ENCODE results near the gene FEM1B.
A peak's percentile ranks its signal among the peaks of the same experiment; 100 is the strongest.
"Not testable (repeated sequence)": the region's sequence is repeated elsewhere in the genome, so short reads cannot be mapped to it uniquely, and the experiment has no call there.

The FEM1B gene

DNA sequence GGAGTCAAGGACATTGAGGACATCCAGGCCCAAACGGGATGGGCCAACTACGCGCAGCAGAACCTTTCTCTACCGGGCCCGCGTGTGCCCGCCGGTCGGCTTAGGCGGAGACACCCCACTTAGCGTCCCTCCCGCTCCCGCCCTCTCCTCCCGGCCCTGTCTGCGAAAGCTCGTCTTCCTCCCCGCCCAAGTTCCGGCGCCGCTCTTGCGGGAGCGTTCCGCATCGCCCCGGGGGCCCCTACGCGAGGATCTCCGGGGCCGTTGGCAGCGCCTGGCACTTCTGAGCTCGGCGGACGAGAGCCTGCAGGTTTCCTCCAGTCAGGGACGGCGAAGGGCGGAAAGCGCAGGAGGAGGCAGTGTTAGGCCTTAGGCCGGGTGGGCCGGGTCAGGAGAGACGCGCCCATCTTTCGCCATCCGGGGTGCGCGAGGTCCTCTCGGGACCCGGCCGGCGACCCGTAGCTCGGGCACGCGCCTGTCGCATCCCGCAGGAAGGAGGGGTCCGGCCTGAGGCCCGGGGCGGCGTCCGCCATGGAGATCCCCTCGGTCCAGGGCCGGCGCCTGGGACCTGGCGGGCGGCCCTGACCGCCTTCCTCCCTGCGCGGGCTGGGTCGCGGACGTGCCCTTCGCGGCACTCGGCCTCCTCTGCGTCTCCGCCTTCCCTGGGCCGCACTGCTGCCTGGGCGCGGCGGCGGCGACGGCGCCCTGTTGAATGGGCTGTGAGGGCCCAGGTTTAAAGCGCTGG, at the start of gene FEM1B:
FEM1B (plus strand) TSS at position 143 of the 742 bp plus-strand sequence. CDS start 673 bp downstream, outside the sequence.
- peak; percentile 69 for DNase-seq

DNA sequence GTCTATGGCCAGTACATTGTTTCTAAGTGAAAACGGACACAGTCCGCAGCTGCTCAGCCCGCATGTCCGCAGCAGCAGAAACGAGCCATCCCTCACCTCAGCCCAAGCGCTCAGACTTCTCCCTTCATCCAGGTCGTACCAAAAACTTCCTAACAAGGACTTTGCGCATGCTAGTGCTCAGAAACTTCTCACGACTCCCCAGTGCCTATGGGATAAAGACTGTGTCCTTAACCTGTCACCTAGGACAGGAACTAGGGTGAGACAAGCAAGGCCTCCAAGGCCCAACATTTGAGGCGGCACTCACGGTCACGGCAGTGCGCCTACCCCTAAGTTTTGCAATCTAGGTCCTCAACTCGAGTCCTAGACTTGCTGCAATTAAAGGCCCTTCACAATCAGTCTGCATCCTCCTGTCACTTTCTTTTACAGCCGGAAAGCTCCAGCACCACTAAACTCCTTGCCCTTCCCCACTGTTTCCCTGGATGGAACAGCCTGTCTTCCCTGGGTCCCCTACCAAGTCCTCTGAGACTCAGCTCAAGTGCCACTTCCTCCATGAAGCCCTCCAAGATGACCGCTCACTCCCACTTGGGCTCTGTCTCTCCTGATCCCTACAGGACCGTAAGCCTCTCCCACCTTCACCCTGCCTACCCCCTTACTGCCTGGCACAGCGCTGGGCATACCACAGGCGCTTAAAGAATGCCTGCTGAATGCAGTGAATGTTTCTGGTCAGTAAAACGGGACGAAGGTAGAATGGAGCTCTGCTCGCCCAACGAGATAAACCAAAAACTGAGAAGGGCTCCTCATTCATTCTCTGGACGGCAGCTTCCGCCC, 49.2 kb upstream of the FEM1B start:
- peak; percentile 4 for DNase-seq

DNA sequence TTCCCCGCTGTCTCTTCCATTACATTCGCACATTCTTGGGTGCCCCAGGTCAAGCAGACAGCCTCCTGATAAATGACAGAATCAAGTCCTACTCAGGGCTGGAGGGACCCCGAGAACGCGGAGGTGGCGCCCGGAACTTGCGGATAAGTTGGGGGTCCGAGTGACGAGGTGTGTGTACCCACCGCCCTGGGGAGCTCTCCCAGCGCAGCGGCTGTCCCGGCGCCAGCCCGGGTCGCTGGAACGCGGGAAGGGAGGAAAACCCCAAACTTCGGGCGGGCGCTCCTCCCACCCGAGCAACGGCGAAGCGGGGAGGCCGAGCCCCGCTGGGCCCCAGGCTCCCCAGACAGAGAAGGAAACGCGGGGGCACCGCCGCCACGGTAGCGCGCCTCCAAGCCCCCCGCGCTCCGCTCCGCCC, 48.6 kb upstream of the FEM1B start:
- no peak for DNase-seq

DNA sequence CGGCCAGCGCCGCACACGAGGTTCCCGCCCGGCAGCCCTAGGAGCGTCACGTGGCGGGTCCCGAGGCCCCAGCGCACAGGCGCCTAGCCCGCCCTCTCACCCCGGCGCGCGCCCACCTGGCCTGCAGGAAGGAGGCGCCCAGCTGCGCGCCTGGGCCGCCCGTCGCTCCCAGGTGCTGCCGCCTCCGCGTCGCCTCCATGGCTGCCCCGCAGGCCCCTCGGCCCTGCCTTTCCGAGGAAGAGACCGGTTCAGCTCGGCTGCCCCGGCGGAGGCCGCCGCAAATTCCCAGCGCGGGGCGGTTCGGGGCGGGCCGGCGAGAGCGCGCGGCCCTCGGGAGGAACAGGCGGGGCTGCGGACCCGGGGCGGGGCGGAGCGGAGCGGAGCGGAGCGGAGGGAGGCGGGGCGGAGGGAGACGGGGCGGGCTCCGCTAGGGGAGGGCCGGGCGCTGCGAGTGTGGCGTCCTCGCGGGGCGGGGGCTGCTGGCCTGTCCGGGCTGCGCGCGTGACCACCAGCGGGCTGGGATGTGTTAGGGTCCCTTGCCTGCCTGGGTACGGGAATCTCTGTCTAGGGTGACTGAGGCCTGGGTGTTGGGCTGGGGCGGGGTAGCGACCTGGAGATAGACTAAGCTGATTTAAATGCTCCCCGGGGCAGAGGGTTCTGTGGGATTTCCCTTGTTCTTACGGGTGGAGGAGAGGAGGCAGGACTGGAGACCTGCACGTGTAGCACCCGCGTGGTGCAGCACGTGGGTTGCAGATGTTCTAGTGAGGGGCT, 48.0 kb upstream of the FEM1B start, which contains the start of gene CLN6:
CLN6 (minus strand) TSS at position 343 of the 771 bp plus-strand sequence; CDS start at position 199, 144 bp downstream.
- DNase-seq, result peak; percentile 53

DNA sequence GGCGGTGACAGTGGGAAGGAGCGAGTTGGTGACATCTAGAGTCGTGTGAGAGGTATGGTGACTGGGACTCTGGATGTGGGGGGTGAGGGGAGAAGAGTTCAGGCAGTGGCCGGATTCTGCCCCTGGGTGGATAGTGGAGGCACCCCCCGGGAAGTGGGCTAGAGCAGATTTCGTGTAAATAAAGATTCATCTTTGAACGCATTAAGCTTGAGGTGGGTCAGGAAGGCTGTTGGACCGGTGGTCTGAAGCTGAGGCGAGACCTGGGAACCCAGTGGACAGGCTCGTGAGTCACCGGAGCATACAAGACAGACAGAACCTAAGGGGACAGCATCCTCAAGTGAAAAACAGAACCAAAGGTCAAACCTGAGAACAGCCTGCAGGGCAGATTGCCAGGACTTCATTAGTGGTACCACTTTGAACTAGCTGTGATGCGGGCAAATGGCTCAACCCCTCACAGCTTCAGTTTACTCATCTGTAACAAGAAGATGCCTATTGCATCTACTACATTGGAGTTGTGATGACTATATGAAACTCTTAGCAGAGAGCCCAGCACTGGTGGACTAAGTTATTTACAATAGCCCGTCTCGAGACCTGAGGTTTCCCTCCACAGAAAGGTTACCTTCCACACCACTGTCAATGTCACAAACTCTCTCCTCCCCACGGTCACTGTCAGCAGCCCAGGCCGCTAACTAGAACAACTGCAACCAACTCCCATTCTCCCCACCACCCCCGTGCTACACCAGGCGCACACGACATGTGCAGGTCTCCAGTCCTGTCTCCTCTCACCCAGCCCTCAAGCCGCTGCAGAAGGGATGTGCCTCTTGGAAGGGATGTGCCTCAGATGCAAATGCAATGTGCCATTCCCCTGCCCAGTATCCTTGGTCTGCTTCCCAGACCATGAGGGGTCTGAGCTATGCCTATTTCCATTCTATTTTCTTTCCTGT, 47.1 kb upstream of the FEM1B start:
- DNase-seq, result no peak

DNA sequence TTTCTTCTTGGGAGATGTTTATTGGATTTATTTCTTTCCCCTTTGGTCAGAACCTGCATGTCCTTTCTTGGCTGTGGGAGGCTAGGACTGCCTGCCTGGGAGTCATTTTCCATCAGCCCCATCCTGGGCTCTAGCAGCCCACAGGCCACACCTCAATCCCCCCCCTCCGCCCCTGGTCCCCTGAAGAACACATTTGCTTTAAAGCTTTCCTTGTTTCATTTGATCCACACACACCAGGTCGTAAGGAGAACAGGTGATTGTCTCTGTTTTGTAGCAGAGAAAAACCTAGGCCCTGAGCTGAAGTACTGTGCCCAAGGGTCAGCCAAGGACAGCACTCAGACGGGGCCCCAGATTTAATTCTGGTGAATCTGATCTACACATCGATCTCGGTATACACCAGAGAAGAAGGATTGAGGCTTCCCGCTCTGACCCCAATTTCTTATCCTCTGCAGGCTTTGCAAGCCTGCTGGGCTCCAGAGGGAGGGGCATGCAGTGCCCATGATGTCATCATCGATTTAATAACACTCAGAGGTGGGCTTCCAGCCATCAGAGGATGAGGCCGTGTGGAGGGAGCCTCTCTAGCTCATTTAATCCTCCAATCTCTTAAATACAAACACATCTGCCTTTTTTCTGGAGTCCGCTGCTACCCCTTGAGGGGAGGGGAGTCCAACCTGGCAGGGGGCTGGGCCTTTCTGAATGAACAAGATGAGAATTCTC, 46.3 kb upstream of the FEM1B start:
- DNase-seq, result no peak

DNA sequence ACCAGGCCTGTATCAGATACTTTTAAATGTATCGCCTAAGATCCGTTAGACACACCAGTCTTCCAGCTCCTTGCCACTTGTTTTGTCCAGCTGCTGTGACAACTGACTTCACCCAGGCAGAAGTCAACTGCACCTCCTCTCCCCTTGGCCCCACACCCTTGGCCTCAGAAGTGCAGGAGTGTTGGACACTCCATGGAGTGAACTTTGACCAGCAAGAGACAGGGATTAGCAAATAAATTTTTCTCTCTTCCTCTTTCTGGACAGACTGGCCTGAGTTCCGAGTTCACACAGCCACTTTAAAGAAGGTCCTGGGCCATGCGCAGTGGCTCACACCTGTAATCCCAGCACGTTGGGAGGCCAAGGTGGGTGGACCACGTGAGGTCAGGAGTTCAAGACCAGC, 45.1 kb upstream of the FEM1B start:
- peak; percentile 12 for DNase-seq

DNA sequence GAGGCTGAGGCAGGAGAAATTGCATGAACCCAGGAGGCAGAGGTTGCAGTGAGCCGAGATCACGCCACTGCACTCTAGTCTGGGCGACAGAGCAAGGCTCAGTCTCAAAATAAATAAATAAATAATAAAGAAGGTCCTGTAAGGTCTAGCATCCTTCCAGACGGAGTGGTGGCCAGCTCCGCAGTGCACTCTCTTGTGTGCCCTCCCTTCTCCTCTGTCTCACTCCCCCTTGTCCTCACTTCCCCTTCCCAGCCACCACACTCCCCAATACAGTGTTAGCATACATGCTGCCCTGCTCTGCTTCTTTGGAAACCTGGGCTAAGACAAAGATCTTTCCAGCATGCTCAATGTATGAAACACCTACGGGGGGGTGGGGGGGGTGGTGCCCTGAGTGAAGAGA, 44.6 kb upstream of the FEM1B start:
- DNase-seq, result peak; percentile 71

DNA sequence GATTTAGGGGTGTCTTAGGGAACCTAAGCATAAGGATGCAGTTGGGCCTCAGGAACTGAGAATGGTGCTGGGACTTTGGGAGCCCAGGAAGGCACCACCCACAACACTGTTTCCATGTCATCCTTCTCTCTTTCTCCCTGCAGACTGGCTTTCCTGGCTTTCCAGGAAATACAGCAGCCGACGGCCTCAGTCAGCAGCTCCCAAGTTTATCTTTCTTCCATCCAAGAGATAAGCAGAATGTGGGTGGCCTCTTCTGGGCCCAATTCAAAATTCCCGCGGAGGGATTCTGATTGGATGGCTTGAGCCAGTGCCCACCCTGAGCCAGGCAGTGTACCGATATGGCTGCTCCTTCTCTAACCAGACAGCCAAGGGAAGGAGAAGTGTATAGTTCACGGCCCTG, 43.5 kb upstream of the FEM1B start:
- no peak for DNase-seq

DNA sequence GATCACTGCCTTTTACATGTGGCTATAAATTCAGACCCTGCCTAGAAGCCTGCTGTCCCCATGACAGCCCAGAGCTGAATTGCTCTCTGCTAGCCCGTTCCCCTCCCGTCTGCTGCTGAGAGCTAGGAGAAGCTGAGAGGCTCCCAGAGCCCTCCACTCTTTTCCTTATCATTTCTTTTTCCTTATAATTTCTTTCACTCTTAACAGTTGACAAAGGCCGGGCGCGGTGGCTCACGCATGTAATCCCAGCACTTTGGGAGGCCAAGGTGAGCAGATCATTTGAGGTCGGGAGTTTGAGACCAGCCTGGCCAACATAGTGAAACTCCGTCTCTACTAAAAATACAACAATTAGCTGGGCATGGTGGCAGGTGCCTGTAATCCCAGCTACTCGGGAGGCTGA, 43.0 kb upstream of the FEM1B start:
- not testable (repeated sequence) for DNase-seq

DNA sequence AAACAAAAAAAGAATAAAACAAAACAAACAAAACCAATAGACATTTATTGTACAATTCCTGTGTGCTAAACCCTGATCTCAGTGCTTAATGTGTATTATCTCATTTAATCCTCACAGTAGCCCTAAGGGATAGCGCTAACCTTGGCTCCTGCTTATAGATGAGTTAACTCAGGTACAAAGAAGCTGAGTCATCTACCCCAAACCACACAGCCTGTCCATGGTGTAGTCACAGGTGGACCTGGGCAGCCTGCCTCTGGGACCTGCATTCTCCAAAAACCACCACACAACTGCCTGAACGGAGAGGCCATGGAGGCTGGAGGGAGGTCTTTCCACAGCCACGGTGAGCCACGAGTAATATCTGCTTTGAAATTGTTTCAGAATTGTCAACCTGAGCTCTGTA, 42.5 kb upstream of the FEM1B start:
- no peak for DNase-seq

DNA sequence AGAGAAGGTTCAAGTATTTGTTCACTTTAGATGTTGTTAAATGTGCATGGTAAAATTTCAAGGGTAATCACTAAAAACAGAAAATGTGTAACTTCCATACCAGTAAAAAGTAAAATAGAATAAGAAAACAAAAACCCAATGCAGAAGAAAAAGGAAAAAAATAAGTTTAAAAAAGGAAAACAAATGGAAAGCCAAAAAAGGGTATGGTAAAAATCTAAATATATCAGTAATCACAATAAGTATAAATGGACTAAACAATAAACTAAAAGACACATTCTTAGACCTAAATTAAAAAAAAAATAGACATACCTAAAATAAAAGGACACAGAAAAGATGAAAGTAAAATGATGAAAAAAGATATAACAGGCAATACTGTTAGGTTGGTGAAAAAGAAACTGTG, 38.5 kb upstream of the FEM1B start:
- no peak for DNase-seq

DNA sequence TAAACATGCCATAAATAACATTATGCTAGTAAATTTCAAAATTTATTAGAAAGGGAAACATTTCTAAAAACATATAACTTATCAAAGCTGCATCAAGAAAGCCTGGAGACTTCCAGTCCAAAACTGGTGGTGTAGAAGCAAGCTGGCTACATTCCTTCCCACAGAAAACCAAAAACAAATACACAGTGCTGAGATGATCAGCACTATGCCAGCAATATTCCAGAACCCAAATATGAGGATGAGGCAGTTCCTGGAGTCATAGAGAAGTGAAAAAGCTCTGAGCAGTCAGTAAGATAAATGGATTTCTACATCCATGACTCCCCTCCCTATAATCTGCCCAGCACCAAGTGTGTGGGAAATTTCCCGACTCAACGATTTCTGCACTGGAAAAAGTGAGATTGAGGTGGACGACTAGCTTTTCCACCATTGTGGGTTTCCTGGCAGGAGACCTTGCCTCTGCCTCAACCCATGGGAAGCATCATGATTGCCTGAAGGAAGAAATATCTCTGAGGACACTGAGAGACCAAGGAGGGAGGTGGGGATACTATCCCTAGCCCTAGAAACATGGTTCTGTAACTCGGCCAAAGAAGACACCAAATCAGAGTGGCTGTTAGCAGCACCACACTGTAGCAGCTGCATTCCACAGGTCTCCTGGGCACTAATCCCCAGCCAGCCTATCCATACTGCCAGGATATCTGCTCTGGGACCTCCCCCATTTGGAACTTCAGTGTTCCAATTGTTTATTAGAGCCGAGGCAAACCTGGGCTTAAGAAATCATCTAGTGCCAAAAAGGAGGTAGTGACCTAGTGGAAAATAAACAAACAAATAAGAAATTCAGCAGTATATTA, 36.2 kb upstream of the FEM1B start:
- no peak for DNase-seq

DNA sequence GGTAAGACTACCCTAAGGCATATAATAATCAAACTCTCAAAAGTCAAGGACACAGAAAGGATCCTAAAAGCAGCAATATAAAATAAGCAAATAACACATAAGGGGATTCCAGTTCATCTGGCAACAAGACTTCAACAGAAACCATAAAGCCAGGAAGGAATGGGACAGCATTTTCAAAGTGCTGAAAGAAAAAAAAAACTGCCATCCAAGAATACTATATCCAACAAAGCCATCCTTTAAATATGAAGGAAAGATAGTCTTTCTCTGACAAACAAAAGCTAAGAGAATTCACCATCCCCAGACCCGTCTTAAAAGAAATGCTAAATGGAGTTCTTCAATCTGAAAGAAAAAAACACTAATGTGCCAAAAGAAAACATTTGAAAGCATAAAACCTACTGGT, 33.3 kb upstream of the FEM1B start:
- no peak for DNase-seq

DNA sequence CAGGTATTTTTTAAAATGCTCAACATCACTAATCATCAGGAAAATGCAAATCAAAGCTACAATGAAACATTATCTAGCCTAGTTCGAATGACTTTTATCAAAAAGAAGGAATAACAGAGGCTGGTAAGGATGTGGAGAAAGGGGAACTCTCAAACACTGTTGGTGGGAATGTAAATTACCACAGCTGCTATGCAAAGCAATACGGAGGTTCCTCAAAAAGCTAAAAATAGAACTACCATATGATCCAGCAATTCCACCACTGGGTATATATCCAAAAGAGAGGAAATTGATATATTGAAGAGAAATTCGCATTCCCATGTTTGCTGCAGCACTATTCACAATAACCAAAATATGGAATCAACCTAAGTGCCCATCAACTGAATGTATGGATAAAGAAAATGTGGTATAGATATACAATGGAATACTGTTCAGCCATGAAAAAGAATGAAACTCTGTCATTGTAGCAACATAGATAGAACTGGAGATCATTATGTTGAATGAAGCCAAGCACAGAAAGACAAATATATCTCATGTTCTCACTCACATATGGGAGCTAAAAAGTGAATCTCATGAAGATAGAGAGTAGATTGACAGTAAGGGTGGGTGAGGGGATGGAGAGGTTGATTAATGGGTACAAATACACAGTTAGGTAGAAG, 28.4 kb upstream of the FEM1B start:
- peak; percentile 25 for DNase-seq

DNA sequence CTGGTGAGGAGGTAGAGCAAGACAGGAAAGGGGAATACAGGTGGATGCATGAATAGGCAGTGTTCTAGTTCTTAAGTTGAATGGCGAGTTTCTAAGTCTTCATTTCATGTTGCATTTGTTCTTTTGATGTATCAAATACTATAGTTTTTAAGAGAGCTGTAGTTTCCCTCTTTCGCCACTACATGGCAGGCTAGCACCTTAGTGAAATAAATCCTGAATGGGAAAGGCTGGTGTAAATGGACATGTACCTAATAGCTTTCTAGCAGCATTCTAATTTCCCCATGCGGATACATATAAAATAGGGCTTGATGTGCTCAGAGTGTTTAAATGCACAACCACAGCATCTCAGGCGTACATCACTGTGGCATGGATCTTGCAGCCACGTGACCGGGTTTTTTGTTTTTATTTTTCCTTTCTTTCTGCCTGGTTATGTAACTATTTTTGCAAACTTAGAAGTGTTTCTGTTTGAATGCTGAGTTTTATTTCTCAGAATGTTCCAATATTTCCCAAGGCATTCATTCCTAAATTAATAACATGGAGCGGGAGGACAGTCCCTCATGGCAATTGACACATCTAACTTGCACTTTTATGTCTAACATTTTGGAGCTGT, 24.5 kb upstream of the FEM1B start:
- DNase-seq, result peak; percentile 55

DNA sequence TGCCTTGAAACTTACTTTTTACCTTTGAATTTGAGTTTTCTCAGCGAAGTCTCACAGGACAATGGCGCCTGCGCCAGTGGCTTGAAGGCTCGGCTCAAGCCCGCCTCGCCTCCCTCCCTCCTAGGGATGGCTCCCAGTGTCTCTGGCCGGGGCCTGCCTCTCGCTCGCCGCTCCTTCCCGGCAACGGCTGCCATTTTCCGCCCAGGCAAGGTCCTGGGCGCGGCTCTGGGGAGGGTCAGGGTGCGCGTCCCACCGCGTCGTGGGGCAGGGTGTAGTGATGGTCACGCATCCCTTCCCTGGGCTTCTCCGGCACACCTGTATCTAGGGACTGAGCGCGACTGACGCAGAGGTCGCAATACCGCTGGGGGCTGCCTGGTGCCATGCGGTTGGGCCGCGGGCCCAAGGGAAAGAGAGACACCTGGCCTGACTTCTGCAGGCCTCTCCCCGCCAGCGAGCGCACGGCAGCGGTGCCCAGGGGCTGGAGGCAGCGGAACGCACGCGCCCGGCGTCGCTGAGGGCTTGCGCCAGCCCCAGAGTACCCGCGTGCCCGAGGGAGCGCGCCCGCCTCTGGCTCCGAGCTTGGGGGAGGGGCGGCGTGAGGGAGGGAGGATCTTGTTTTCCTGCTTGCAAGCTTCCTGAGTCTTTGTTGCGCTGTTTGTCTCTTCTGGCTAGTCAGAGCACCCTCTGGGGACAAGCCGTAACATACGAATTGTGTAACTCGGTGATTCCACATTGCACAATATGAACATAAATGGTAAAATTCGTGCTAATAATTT, 20.7 kb upstream of the FEM1B start:
- DNase-seq, result peak; percentile 77

DNA sequence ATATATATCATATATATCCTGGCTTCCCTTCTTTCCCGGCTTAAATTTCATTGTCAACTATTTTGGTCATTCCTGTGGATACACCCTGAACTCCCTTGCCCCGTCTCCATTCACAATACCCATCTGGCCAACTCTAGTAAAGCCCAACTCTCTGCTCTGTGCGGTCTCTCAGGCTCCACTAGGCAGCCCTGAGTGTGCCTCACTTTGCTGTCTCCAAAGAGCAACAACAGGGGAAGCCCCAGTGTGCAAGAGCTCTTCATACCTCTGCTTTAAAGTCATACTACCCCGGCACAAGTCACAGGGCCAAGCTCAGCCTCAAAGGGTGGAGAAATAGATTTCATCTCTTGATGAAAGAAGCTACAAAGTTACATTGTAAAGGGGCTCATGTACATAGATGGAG, 18.9 kb upstream of the FEM1B start:
- no peak for DNase-seq

DNA sequence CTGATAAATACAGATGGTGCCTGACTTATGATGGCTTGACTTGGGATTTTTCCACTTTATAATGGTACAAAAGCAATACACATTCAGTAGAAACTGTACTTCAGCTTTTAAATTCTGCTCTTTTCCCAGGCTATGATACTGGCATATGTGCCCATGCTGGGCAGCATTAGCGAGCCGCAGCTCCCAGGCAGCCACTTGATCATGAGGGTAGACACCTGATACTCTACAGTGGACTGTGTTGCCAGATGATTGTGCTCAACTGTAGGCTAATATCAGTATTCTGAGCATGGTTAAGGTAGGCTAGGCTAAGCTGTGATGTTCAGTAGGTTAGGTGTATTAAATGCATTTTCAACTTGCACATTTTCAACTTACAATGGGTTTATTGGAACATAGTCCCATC, 17.7 kb upstream of the FEM1B start:
- no peak for DNase-seq

All from GF-D8 (cell line).